ENCODE measurements around the gene SPAG16.

- TF ChIP-seq CTCF (IDR thresholded peaks at IDR 0.05) (no peak), ZFX (IDR thresholded peaks at IDR 0.05; ENCODE audit: borderline replicate concordance) (no peak)
These were observed 979.9 kb downstream of the SPAG16 start for GRCh38 chr2:214264171-214264570.

Measured in 22Rv1 (cell line).